ENCODE results near the gene TMEM74B. TPM values are rescaled to one million over a fixed set of nuclear protein-coding genes. Genes with fewer than 3 reads are reported as not detected.

TMEM74B gene
- total RNA-seq, result not detected in 2 replicates

GRCh38 chr20:1184638-1185315, at the start of gene TMEM74B:
Gene TMEM74B (minus strand): TSS chr20:1184981. CDS start chr20:1183801, 1,180 bp downstream.

GRCh38 chr20:1225783-1226654, 41.2 kb upstream of the TMEM74B start, which contains the start of gene RAD21L1:
Gene RAD21L1 (plus strand): TSS chr20:1226044. CDS start chr20:1228454, 2,410 bp downstream.

GRCh38 chr20:1202762-1203504, 18.2 kb upstream of the TMEM74B start, which contains the start of gene C20orf202:
Gene C20orf202 (plus strand): TSS chr20:1203454. CDS start chr20:1203586, 132 bp downstream.

Other genes starting within 250 kb of the TMEM74B start
- gene RSPO4, start 182.7 kb downstream of the TMEM74B start, total RNA-seq, result not detected in 2 replicates
- 20.5 and 28.0 TPM in 2 replicates for gene PSMF1, start 66.4 kb downstream of the TMEM74B start, total RNA-seq
- gene C20orf202, start 18.5 kb upstream of the TMEM74B start, total RNA-seq, result not detected in 2 replicates
- gene RAD21L1, start 41.1 kb upstream of the TMEM74B start, total RNA-seq, result 0.13 TPM in 1 of 2 replicates, not detected in the other
- gene SNPH, start 81.3 kb upstream of the TMEM74B start, total RNA-seq, result 6.2 and 6.3 TPM in 2 replicates
- 2.1 and 3.3 TPM in 2 replicates for gene SDCBP2, start 144.2 kb upstream of the TMEM74B start, total RNA-seq
- gene FKBP1A, start 208.1 kb upstream of the TMEM74B start, total RNA-seq, result 143 and 176 TPM in 2 replicates